Smooth muscle cell (in vitro differentiated cells): ENCODE results near the gene KRT40. TPM values are rescaled to one million over a fixed set of nuclear protein-coding genes. Genes with fewer than 3 reads are reported as not detected.
A peak's percentile ranks its signal among the peaks of the same experiment; 100 is the strongest.

Source experiments
- DNase-seq: peaks from one replicate; lab custom pipeline; 2025; ENCODE audit not compliant: unreplicated experiment; lab: John Stamatoyannopoulos, UW
- H2AFZ ChIP-seq: fragments of 200-600 bp; sonication (generic); 2 replicates; pipeline ENCODE4 v1.6.0; 2016; ENCODE audit warnings: antibody characterized with exemption, low read depth, mild to moderate bottlenecking
- H3F3A ChIP-seq: fragments of 200-600 bp; sonication (generic); 2 replicates; pipeline ENCODE4 v1.6.0; 2017; ENCODE audit warnings: antibody characterized with exemption, low read depth
- H3K27ac ChIP-seq: fragments of 200-600 bp; sonication (generic); 2 replicates; pipeline ENCODE4 v1.5.1; 2016; ENCODE audit warnings: low read depth, mild to moderate bottlenecking
- H3K27me3 ChIP-seq: fragments of 200-600 bp; sonication (generic); 2 replicates; pipeline ENCODE4 v1.6.1; 2016; ENCODE audit warnings: low read depth, mild to moderate bottlenecking
- H3K36me3 ChIP-seq: fragments of 200-600 bp; sonication (generic); 2 replicates; pipeline ENCODE4 v1.5.1; 2016; ENCODE audit warnings: low read depth
- H3K4me1 ChIP-seq: fragments of 200-600 bp; sonication (generic); 2 replicates; pipeline ENCODE4 v1.5.1; 2016; ENCODE audit warnings: low read depth
- H3K4me2 ChIP-seq: fragments of 200-600 bp; sonication (generic); 2 replicates; pipeline ENCODE4 v1.6.0; 2016; ENCODE audit warnings: mild to moderate bottlenecking
- H3K4me3 ChIP-seq: fragments of 200-600 bp; sonication (generic); 2 replicates; pipeline ENCODE4 v1.5.1; 2016; ENCODE audit warnings: mild to moderate bottlenecking
- H3K79me2 ChIP-seq: fragments of 200-600 bp; sonication (generic); 2 replicates; pipeline ENCODE4 v1.6.0; 2016; ENCODE audit warnings: low read depth, mild to moderate bottlenecking
- H3K9ac ChIP-seq: fragments of 200-600 bp; sonication (generic); 2 replicates; pipeline ENCODE4 v1.6.0; 2016; ENCODE audit warnings: low read depth
- H3K9me3 ChIP-seq: fragments of 200-600 bp; sonication (generic); replicated peaks from 2 replicates; pipeline ENCODE4 v1.5.1; 2016; ENCODE audit warnings: low read depth
- H4K20me1 ChIP-seq: fragments of 200-600 bp; sonication (generic); 2 replicates; pipeline ENCODE4 v1.6.0; 2016; ENCODE audit warnings: low read depth
- WGBS: methylation state at CpG from one replicate; pipeline ENCODE4 v1.1.7; 2016; ENCODE audit warnings: low lambda C conversion rate; 5-methylcytosine and 5-hydroxymethylcytosine counted together
- polyA plus RNA-seq: library from polyadenylated mRNA; unstranded; fragments of >200 nt; fragmentation: Nextera tagmentation; extraction: Ambion mirVana; gene quantifications from 2 replicates; pipeline ENCODE4 v1.2.1, GENCODE V29; 2016
- small RNA-seq: library from RNA; depleted of rRNA; stranded (forward); fragments of <200 nt; gene quantifications from one replicate; pipeline ENCODE3, GENCODE V24; 2014
- total RNA-seq: library from RNA; depleted of rRNA; stranded (reverse); fragments of >200 nt; gene quantifications from 2 replicates; pipeline ENCODE4 v1.2.3, GENCODE V29; 2014
- TF ChIP-seq, protein P1 (sequence below): fragments of 200-600 bp; sonication (generic); IDR thresholded peaks from 2 replicates; pipeline ENCODE4 v1.5.1; 2017; ENCODE audit warnings: borderline replicate concordance, mild to moderate bottlenecking, antibody characterized with exemption; ENCODE audit not compliant: insufficient read depth, poor library complexity, severe bottlenecking

KRT40 gene
- total and polyA plus RNA-seq, 2 experiments from 2014 or later: not detected

DNA sequence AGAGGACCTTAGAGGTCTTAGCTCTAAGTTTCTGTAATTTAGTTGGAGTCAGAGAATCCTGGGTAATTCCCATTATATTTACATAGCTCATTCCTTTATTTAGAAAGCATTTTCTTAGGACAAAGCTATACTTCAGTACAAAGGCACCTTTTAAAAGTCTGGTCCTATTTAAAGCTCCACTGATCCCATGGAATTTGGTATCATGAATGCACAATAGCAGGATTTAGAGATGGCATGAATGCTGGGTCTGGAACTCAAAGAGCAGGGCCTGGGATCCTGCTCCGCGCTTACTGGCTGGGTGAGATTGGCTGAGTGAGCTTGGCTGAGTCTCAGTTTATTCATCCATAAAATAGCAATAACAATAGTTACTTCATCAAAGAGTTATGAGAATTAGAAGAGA, 51.5 kb downstream of the KRT40 start:
- H3K9ac ChIP-seq: no peak overlapping the region
- no peaks in the 10 kb centered on the region for H3K27me3 ChIP-seq
- H2AFZ ChIP-seq: peak overlapping the region; percentile 57
- no peak overlapping the region for H3K4me3 ChIP-seq
- 53% methylated on average over 2 of the region's 2 CpGs for WGBS
- no peaks in the 10 kb centered on the region for H3K79me2 ChIP-seq
- H3K9me3 ChIP-seq: no peaks in the 10 kb centered on the region
- H3K4me2 ChIP-seq: no peak overlapping the region
- DNase-seq: no peak
- H3K4me1 ChIP-seq: peaks cover 30% of the 10 kb centered on the region
- no peaks in the 10 kb centered on the region for H3F3A ChIP-seq
- TF ChIP-seq, protein P1, sequence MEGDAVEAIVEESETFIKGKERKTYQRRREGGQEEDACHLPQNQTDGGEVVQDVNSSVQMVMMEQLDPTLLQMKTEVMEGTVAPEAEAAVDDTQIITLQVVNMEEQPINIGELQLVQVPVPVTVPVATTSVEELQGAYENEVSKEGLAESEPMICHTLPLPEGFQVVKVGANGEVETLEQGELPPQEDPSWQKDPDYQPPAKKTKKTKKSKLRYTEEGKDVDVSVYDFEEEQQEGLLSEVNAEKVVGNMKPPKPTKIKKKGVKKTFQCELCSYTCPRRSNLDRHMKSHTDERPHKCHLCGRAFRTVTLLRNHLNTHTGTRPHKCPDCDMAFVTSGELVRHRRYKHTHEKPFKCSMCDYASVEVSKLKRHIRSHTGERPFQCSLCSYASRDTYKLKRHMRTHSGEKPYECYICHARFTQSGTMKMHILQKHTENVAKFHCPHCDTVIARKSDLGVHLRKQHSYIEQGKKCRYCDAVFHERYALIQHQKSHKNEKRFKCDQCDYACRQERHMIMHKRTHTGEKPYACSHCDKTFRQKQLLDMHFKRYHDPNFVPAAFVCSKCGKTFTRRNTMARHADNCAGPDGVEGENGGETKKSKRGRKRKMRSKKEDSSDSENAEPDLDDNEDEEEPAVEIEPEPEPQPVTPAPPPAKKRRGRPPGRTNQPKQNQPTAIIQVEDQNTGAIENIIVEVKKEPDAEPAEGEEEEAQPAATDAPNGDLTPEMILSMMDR: no peak
- no peaks in the 10 kb centered on the region for H4K20me1 ChIP-seq
- no peak overlapping the region for H3K27ac ChIP-seq
- no peaks in the 10 kb centered on the region for H3K36me3 ChIP-seq

DNA sequence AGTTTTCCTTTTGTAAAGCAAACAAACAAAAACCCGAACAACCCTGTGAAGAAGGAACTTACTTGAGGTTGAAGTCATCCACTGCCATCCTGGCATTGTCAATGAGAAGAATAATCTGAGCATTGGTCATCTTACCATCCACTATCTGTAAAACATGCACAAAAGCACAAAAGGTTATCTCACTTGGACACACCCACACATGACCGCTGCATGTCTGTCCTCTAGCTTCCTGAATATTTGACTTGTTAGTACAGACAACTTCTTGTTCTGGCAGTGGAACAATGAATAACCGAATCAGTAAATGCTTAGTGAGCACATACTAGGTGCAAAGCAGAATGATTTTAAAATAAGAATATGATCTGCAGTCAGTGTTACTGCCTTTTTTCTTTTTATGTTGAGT, 52.8 kb downstream of the KRT40 start:
- H3F3A ChIP-seq: no peaks in the 10 kb centered on the region
- no peak overlapping the region for H3K27ac ChIP-seq
- H3K4me2 ChIP-seq: no peak overlapping the region
- TF ChIP-seq, protein P1: no peak
- DNase-seq: no peak
- WGBS: 84% methylated on average over 3 of the region's 3 CpGs
- no peaks in the 10 kb centered on the region for H3K9me3 ChIP-seq
- H3K36me3 ChIP-seq: no peaks in the 10 kb centered on the region
- no peak overlapping the region for H3K9ac ChIP-seq
- no peaks in the 10 kb centered on the region for H3K79me2 ChIP-seq
- no peak overlapping the region for H3K4me3 ChIP-seq
- H3K4me1 ChIP-seq: peaks cover 21% of the 10 kb centered on the region
- H2AFZ ChIP-seq: no peak overlapping the region
- no peaks in the 10 kb centered on the region for H3K27me3 ChIP-seq
- H4K20me1 ChIP-seq: no peaks in the 10 kb centered on the region

Small RNA genes lying within 50 kb of the gene (small RNA-seq; reads per million reads assigned to genes)
- not detected for gene KRTAP3-4P

Other genes starting within 250 kb of the KRT40 start
Only the 30 nearest of the 35 such genes appear.
- 1.1 TPM in 1 of 2 replicates, not detected in the other for gene KRT27, start 201.8 kb downstream of the KRT40 start, total RNA-seq
- gene KRT27, start 201.8 kb downstream of the KRT40 start, polyA plus RNA-seq: 0.32 and 0.54 TPM in 2 replicates
- not detected in 2 replicates for gene KRT28, start 184.4 kb downstream of the KRT40 start, total RNA-seq
- not detected in 2 replicates for gene KRT28, start 184.4 kb downstream of the KRT40 start, polyA plus RNA-seq
- 29.0 and 48.0 TPM in 2 replicates for gene KRT10, start 161.7 kb downstream of the KRT40 start, total RNA-seq
- 186 and 189 TPM in 2 replicates for gene KRT10, start 161.7 kb downstream of the KRT40 start, polyA plus RNA-seq
- gene KRT12, start 117.1 kb downstream of the KRT40 start, total RNA-seq: not detected in 2 replicates
- not detected in 2 replicates for gene KRT12, start 117.1 kb downstream of the KRT40 start, polyA plus RNA-seq
- not detected in 2 replicates for gene KRT20, start 99.1 kb downstream of the KRT40 start, total RNA-seq
- gene KRT20, start 99.1 kb downstream of the KRT40 start, polyA plus RNA-seq: not detected in 2 replicates
- gene KRT23, start 46.7 kb downstream of the KRT40 start, total RNA-seq: 39.7 and 46.3 TPM in 2 replicates
- 4.5 and 14.4 TPM in 2 replicates for gene KRT23, start 46.7 kb downstream of the KRT40 start, polyA plus RNA-seq
- not detected in 2 replicates for gene KRT39, start 17.4 kb downstream of the KRT40 start, total RNA-seq
- not detected in 2 replicates for gene KRT39, start 17.4 kb downstream of the KRT40 start, polyA plus RNA-seq
- gene KRTAP3-3, start 9.8 kb upstream of the KRT40 start, total RNA-seq: not detected in 2 replicates
- not detected in 2 replicates for gene KRTAP3-3, start 9.8 kb upstream of the KRT40 start, polyA plus RNA-seq
- gene KRTAP3-2, start 15.6 kb upstream of the KRT40 start, total RNA-seq: not detected in 2 replicates
- not detected in 2 replicates for gene KRTAP3-2, start 15.6 kb upstream of the KRT40 start, polyA plus RNA-seq
- 0.49 and 1.5 TPM in 2 replicates for gene KRTAP3-1, start 24.8 kb upstream of the KRT40 start, total RNA-seq
- 0.29 and 1.8 TPM in 2 replicates for gene KRTAP3-1, start 24.8 kb upstream of the KRT40 start, polyA plus RNA-seq
- gene KRTAP1-5, start 42.9 kb upstream of the KRT40 start, total RNA-seq: 3.0 TPM in 1 of 2 replicates, not detected in the other
- gene KRTAP1-5, start 42.9 kb upstream of the KRT40 start, polyA plus RNA-seq: 1.1 TPM in 1 of 2 replicates, not detected in the other
- gene KRTAP1-4, start 45.9 kb upstream of the KRT40 start, total RNA-seq: not detected in 2 replicates
- not detected in 2 replicates for gene KRTAP1-4, start 45.9 kb upstream of the KRT40 start, polyA plus RNA-seq
- not detected in 2 replicates for gene KRTAP1-3, start 50.5 kb upstream of the KRT40 start, total RNA-seq
- gene KRTAP1-3, start 50.5 kb upstream of the KRT40 start, polyA plus RNA-seq: not detected in 2 replicates
- gene KRTAP1-1, start 57.1 kb upstream of the KRT40 start, total RNA-seq: not detected in 2 replicates
- gene KRTAP1-1, start 57.1 kb upstream of the KRT40 start, polyA plus RNA-seq: not detected in 2 replicates
- not detected in 2 replicates for gene KRTAP2-1, start 63.0 kb upstream of the KRT40 start, total RNA-seq
- gene KRTAP2-1, start 63.0 kb upstream of the KRT40 start, polyA plus RNA-seq: not detected in 2 replicates
- not detected in 2 replicates for gene KRTAP2-2, start 70.9 kb upstream of the KRT40 start, total RNA-seq
- gene KRTAP2-2, start 70.9 kb upstream of the KRT40 start, polyA plus RNA-seq: not detected in 2 replicates
- 3.5 and 17.3 TPM in 2 replicates for gene KRTAP2-3, start 75.8 kb upstream of the KRT40 start, total RNA-seq
- gene KRTAP2-3, start 75.8 kb upstream of the KRT40 start, polyA plus RNA-seq: 21.0 and 71.9 TPM in 2 replicates
- gene KRTAP2-4, start 81.6 kb upstream of the KRT40 start, total RNA-seq: not detected in 2 replicates
- 0.38 TPM in 1 of 2 replicates, not detected in the other for gene KRTAP2-4, start 81.6 kb upstream of the KRT40 start, polyA plus RNA-seq
- not detected in 2 replicates for gene KRTAP4-7, start 99.8 kb upstream of the KRT40 start, total RNA-seq
- not detected in 2 replicates for gene KRTAP4-7, start 99.8 kb upstream of the KRT40 start, polyA plus RNA-seq
- gene KRTAP4-8, start 113.8 kb upstream of the KRT40 start, total RNA-seq: not detected in 2 replicates
- gene KRTAP4-8, start 113.8 kb upstream of the KRT40 start, polyA plus RNA-seq: 0.56 TPM in 1 of 2 replicates, not detected in the other
- gene KRTAP4-16, start 117.9 kb upstream of the KRT40 start, total RNA-seq: not detected in 2 replicates
- gene KRTAP4-16, start 117.9 kb upstream of the KRT40 start, polyA plus RNA-seq: not detected in 2 replicates
- 1.7 TPM in 1 of 2 replicates, not detected in the other for gene KRTAP4-9, start 121.1 kb upstream of the KRT40 start, total RNA-seq
- not detected in 2 replicates for gene KRTAP4-9, start 121.1 kb upstream of the KRT40 start, polyA plus RNA-seq
- gene KRTAP4-11, start 134.0 kb upstream of the KRT40 start, total RNA-seq: not detected in 2 replicates
- not detected in 2 replicates for gene KRTAP4-11, start 134.0 kb upstream of the KRT40 start, polyA plus RNA-seq
- not detected in 2 replicates for gene KRTAP4-12, start 139.9 kb upstream of the KRT40 start, total RNA-seq
- gene KRTAP4-12, start 139.9 kb upstream of the KRT40 start, polyA plus RNA-seq: not detected in 2 replicates
- gene KRTAP4-6, start 156.2 kb upstream of the KRT40 start, total RNA-seq: not detected in 2 replicates
- gene KRTAP4-6, start 156.2 kb upstream of the KRT40 start, polyA plus RNA-seq: not detected in 2 replicates
- gene KRTAP4-5, start 165.5 kb upstream of the KRT40 start, total RNA-seq: not detected in 2 replicates
- not detected in 2 replicates for gene KRTAP4-5, start 165.5 kb upstream of the KRT40 start, polyA plus RNA-seq
- not detected in 2 replicates for gene KRTAP4-4, start 176.4 kb upstream of the KRT40 start, total RNA-seq
- gene KRTAP4-4, start 176.4 kb upstream of the KRT40 start, polyA plus RNA-seq: not detected in 2 replicates
- gene KRTAP4-3, start 183.9 kb upstream of the KRT40 start, total RNA-seq: not detected in 2 replicates
- gene KRTAP4-3, start 183.9 kb upstream of the KRT40 start, polyA plus RNA-seq: not detected in 2 replicates
- not detected in 2 replicates for gene KRTAP4-2, start 193.9 kb upstream of the KRT40 start, total RNA-seq
- not detected in 2 replicates for gene KRTAP4-2, start 193.9 kb upstream of the KRT40 start, polyA plus RNA-seq
- not detected in 2 replicates for gene KRTAP4-1, start 200.6 kb upstream of the KRT40 start, total RNA-seq
- not detected in 2 replicates for gene KRTAP4-1, start 200.6 kb upstream of the KRT40 start, polyA plus RNA-seq